ENCODE results near the gene DLGAP1. TPM values are rescaled to one million over a fixed set of nuclear protein-coding genes. Genes with fewer than 3 reads are reported as not detected.

The DLGAP1 gene
- total RNA-seq, 4 donors from 2014 or later, result 1.2 to 1.4 (median 1.4) TPM

DNA sequence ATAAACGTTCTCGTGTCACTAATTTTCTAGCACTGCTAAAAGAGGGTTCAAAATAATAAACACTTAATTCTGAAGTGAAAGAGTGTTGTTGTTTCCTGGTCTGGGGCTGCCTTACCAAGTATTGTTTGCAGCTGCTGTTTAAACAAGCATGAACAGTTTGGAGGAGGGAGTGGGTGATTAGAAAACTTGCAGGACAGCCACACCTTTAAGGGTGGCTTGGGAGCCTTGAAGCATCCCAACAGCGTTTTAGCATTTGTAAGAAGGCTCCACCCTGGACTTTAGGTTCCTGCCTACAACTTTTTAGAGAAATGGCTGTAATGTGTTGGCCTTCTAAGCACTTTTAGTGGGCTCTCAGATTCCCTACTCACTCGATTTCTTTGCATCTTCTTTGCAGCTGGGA lies 633.6 kb downstream of the DLGAP1 start:
- no peak for DNase-seq (ENCODE audit: extremely low spot score)
- intact Hi-C loops (cut with DNase I), result no loop called here
- no peak overlapping the region for H3K4me3 ChIP-seq
- H3K9me3 ChIP-seq, result no peaks in the 10 kb centered on the region
- H3K27ac ChIP-seq (replicated peaks in 1 of 4), result no peak overlapping the region
- no peaks in the 10 kb centered on the region for H3K27me3 ChIP-seq
- no peaks in the 10 kb centered on the region for H3K36me3 ChIP-seq
- H3K4me1 ChIP-seq, result peaks cover 0 to 3% (median 0%) of the 10 kb centered on the region in 4 donors
- TF ChIP-seq POLR2AphosphoS5 (IDR thresholded peaks at IDR 0.05) (no peak), POLR2A (IDR thresholded peaks at IDR 0.05; ENCODE audit: low read depth) (no peak), EP300 (IDR thresholded peaks at IDR 0.05) (no peak)
- TF ChIP-seq, protein P1, sequence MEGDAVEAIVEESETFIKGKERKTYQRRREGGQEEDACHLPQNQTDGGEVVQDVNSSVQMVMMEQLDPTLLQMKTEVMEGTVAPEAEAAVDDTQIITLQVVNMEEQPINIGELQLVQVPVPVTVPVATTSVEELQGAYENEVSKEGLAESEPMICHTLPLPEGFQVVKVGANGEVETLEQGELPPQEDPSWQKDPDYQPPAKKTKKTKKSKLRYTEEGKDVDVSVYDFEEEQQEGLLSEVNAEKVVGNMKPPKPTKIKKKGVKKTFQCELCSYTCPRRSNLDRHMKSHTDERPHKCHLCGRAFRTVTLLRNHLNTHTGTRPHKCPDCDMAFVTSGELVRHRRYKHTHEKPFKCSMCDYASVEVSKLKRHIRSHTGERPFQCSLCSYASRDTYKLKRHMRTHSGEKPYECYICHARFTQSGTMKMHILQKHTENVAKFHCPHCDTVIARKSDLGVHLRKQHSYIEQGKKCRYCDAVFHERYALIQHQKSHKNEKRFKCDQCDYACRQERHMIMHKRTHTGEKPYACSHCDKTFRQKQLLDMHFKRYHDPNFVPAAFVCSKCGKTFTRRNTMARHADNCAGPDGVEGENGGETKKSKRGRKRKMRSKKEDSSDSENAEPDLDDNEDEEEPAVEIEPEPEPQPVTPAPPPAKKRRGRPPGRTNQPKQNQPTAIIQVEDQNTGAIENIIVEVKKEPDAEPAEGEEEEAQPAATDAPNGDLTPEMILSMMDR (IDR thresholded peaks at IDR 0.05), result no peak
- WGBS, result 53% methylated on average over 4 of the region's 4 CpGs

- WGBS, result 76% methylated on average over 7 of the region's 7 CpGs
- peaks cover 0 to 3% (median 0%) of the 10 kb centered on the region in 4 donors for H3K4me1 ChIP-seq
- H3K36me3 ChIP-seq, result no peaks in the 10 kb centered on the region
- no peak for TF ChIP-seq POLR2A (IDR thresholded peaks at IDR 0.05; ENCODE audit: low read depth)
- no peak for TF ChIP-seq POLR2AphosphoS5 (IDR thresholded peaks at IDR 0.05)
- no peak for TF ChIP-seq EP300 (IDR thresholded peaks at IDR 0.05)
- H3K27ac ChIP-seq (replicated peaks in 1 of 4), result no peak overlapping the region
- intact Hi-C loops (cut with DNase I), result no loop called here
- H3K27me3 ChIP-seq, result no peaks in the 10 kb centered on the region
- H3K4me3 ChIP-seq, result no peak overlapping the region
- H3K9me3 ChIP-seq, result no peaks in the 10 kb centered on the region
- DNase-seq (ENCODE audit: extremely low spot score), result no peak
Observed at GRCh38 chr18:3819961-3820360, 635.1 kb downstream of the DLGAP1 start.

DNA sequence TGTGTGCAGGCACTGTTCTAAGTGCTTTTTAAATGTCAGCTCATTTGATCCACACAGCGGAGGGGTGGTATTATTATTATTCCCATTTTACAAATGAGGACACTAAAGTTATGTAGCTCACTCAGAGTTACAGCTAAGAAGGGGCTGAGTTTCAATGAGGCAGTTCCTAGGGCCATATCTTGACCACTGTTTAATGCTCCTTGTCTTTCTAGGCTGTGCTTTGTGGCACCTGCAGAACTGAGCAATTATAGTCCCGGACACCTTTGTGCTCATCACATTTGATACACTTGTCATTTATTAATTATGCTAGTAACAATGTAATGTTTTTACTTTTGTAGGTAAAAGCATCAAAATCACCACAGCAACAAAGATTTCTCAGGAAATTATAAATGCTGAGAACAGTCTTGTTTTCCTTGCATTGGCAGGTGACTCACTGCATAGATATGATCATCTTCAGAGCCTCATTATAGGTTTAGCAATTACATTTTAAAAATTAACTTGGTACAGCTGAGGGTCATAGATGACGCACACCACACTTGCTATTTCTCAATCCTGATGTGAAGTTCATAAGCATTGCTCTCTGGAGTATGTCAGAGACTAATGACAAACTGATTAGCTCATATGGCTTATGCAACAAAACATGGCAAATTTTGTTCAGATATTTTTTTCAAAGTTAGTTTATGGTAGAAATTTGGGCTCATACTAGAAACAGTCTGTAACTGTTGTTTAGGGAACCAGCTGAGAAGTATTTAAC lies 638.3 kb downstream of the DLGAP1 start:
- Histone ChIP-seq H3K9me3 (no peaks in the 10 kb centered on the region), H3K4me1 (peaks cover 0 to 3% (median 0%) of the 10 kb centered on the region in 4 donors), H3K27me3 (no peaks in the 10 kb centered on the region), H3K4me3 (no peak overlapping the region), H3K27ac (replicated peaks in 1 of 4) (no peak overlapping the region), H3K36me3 (no peaks in the 10 kb centered on the region)
- TF ChIP-seq, protein P1 (IDR thresholded peaks at IDR 0.05), result no peak
- TF ChIP-seq POLR2A (IDR thresholded peaks at IDR 0.05; ENCODE audit: low read depth), result no peak
- TF ChIP-seq POLR2AphosphoS5 (IDR thresholded peaks at IDR 0.05), result peak in 1 of 2 donors; percentile 62
- TF ChIP-seq EP300 (IDR thresholded peaks at IDR 0.05), result no peak
- DNase-seq (ENCODE audit: extremely low spot score), result peak; percentile 50
- intact Hi-C loops (cut with DNase I), result no loop called here
- 57% methylated on average over 3 of the region's 3 CpGs for WGBS

DNA sequence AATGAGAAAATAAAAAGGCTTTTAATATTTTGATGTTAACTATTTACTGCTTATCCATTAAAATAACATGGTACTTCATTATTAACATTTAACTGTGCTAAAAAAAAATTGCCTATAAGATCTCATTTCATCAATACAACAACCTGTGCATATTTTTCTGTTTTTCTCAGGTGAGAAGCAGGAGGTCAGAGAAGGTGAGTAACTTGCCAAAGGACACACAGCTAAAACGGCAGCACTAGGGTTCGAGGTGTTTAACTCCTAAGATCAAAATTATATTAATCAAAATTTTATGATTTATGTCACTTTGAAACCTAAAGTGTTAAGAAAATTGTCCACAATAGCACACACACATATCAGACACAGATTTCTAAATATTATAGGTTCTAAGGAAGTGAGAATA lies 639.1 kb downstream of the DLGAP1 start:
- WGBS, result 76% methylated on average over 2 of the region's 2 CpGs
- TF ChIP-seq POLR2A (IDR thresholded peaks at IDR 0.05; ENCODE audit: low read depth) (no peak), EP300 (IDR thresholded peaks at IDR 0.05) (no peak), POLR2AphosphoS5 (IDR thresholded peaks at IDR 0.05) (no peak)
- TF ChIP-seq, protein P1 (IDR thresholded peaks at IDR 0.05), result no peak
- H3K27ac ChIP-seq (replicated peaks in 1 of 4), result no peak overlapping the region
- peak; percentile 12 for DNase-seq (ENCODE audit: extremely low spot score)
- no peaks in the 10 kb centered on the region for H3K27me3 ChIP-seq
- peaks cover 0 to 3% (median 0%) of the 10 kb centered on the region in 4 donors for H3K4me1 ChIP-seq
- no peaks in the 10 kb centered on the region for H3K9me3 ChIP-seq
- H3K36me3 ChIP-seq, result no peaks in the 10 kb centered on the region
- intact Hi-C loops (cut with DNase I), result no loop called here
- H3K4me3 ChIP-seq, result no peak overlapping the region

GRCh38 chr18:3814816-3815215 lies 640.3 kb downstream of the DLGAP1 start:
- H3K4me3 ChIP-seq, result no peak overlapping the region
- no peak for DNase-seq (ENCODE audit: extremely low spot score)
- peaks cover 0 to 3% (median 0%) of the 10 kb centered on the region in 4 donors for H3K4me1 ChIP-seq
- H3K27ac ChIP-seq (replicated peaks in 1 of 4), result no peak overlapping the region
- no peaks in the 10 kb centered on the region for H3K27me3 ChIP-seq
- H3K9me3 ChIP-seq, result no peaks in the 10 kb centered on the region
- no peaks in the 10 kb centered on the region for H3K36me3 ChIP-seq
- WGBS, result 74% methylated on average over 3 of the region's 3 CpGs
- intact Hi-C loops (cut with DNase I), result no loop called here
- no peak for TF ChIP-seq POLR2A (IDR thresholded peaks at IDR 0.05; ENCODE audit: low read depth)
- TF ChIP-seq, protein P1 (IDR thresholded peaks at IDR 0.05), result no peak
- no peak for TF ChIP-seq EP300 (IDR thresholded peaks at IDR 0.05)
- no peak for TF ChIP-seq POLR2AphosphoS5 (IDR thresholded peaks at IDR 0.05)
